ENCODE data around the gene CYSRT1.
"Not testable (repeated sequence)": the region's sequence is repeated elsewhere in the genome, so short reads cannot be mapped to it uniquely, and the experiment has no call there.

Gene CYSRT1

DNA sequence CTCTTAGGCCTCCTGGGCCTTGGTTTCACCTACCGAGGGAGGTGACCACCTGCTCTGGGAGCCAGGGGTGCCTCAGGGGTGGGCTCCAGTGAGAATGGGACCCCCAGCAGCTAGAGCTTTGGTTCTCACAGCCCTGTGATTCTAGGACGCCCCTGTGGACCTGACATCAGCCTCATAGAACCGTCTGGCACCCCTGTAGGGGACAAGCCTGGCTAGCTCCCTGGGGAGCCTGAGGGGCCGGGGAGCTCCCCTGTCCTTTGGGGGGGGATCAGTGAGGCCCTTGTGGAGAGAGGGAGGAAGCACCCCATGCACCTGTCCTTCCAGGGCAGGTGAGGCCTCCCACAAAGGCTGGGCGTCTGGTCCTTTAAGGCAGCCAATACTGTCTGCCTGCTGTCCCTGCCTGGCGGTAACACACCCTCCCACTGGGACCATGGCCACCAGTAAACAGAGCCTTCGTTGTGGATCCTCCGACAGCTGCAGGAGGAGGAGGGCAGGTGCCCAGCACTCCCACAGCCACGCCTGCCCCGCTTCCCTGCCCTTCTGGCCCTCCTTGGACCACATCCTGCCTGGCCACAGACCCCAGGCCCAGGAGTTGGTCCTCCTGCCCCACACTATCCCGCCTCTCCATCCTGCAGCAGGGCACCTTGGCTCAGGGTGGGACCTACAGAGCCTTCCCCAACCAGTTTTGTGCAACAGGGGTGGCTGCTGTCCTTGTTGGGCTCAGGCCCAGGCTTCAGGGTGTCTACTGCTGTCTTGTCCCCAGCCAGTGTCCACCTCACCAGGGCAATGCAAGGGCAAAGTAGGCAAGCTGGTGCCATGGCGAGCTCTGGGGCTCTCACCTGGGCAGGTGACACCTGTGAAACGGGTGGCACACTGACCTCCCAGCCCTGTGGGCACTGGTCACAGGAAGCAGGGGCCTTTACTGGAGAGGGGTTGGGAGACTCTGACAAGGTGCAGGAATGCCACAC, 13.1 kb downstream of the CYSRT1 start:
- DNase-seq (ENCODE audit: low read depth): no peak

DNA sequence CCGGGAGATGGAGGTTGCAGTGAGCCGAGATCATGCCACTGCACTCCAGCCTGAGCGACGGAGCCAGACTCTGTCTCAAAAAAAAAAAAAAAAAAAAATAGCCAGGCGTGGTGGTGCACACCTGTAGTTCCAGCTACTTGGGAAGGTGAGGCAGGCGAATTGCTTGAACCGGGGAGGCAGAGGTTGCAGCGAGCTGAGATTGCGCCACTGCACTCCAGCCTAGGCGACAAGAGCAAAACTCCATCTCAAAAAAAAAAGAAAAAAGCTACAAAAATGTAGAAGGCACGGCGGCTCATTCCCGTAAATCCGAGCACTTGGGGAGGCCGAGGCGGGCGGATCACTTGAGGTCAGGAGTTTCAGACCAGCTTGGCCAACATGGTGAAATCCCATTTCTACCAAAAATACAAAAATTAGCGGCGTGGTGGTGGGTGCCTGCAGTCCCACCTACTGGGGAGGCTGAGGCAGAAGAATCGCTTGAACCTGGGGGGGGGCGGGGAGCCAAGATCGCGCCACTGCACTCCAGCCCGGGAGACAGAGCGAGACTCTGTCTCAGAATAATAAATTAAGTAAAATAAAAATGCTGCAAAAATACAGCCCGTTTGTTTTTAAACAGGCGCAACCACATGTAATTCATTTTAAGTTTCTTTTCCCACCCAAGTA, 14.7 kb downstream of the CYSRT1 start:
- DNase-seq (ENCODE audit: low read depth): not testable (repeated sequence)

DNA sequence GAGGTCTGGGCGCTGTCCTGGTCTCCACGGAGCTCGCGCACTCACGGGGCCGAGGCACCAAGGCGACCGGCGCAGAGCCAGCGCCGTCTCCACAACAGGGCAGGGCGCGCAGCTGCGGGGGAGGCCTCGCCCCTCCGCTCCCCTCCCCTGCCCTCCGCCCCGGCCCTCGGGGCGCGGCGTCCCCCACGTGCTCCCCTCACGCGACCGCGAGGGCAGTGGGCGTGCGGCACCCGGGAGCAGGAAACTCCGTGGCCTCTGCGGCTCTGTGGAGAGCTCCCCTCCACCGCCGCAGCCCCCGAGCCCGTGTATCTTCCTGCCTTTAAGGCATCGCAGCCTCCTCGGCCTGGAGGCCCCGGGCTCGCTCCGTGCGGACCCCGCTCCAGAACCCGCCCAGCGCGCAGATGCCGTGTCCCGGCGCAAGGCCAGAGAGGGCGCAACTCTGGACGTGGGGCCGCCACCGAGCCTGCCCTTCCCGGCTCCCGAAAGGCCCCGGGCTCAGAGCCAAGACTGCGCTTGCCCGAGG, 15.4 kb downstream of the CYSRT1 start:
- peak; percentile 88 for DNase-seq (ENCODE audit: low read depth)

DNA sequence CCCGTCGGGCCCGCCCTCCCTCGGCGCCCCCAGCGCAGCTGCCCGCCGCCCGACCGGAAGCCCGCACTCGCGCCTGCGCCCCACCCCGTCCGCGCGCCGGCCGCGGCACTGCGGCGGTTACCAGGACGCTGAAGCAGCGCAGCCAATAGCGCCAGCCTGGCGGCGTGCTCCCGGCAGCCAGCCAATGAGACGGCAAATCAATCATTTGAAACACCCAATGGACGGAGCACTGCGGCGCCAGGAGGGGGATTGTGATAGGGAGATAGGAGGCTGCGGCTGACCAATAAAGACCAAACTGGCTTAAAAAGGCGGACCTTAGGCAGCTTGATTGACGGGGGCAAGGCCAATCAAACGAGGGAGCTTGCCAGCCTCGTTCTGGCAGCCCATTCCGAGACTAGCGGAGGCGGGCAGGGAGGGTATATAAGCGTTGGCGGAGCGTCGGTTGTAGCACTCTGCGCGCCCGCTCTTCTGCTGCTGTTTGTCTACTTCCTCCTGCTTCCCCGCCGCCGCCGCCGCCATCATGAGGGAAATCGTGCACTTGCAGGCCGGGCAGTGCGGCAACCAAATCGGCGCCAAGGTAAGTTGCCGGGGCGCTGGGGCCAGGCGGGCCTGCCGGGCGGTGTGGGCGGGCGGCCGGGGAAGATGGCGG, 16.0 kb downstream of the CYSRT1 start, which contains the start of gene TUBB4B:
TUBB4B (plus strand) TSS at position 447 of the 649 bp plus-strand sequence; CDS start at position 521, 74 bp downstream.
- DNase-seq (ENCODE audit: low read depth): peak; percentile 100

DNA sequence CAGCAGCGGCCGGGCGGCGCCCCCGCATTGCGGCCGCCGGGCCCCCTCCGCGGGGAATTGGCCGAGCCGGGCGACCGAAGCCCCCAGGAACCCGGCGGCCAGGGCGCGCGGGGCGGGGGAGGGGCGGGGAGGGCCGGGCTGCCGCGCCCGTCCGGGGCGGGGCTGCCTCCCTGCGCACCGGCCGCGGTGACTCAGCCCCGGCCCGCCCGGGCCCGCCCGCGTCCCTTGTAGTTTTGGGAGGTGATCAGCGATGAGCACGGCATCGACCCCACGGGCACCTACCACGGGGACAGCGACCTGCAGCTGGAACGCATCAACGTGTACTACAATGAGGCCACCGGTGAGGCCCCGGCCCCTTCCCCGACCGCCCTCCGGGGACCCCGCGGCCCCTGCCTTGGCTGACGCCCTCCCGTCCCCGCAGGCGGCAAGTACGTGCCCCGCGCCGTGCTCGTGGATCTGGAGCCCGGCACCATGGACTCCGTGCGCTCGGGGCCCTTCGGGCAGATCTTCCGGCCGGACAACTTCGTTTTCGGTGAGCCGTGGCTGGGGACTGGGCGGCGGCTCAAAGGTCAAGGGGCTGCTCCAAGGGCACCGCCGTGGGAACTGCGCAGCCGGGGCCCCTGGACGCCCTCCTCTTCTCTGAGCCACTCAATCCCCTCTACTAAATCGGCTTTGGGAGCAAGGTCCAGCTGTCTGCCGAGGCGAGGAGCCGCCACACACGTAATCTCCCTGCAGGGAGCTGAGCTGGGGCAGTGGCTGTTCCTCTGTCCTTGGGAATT, 16.7 kb downstream of the CYSRT1 start:
- DNase-seq (ENCODE audit: low read depth): peak; percentile 31

DNA sequence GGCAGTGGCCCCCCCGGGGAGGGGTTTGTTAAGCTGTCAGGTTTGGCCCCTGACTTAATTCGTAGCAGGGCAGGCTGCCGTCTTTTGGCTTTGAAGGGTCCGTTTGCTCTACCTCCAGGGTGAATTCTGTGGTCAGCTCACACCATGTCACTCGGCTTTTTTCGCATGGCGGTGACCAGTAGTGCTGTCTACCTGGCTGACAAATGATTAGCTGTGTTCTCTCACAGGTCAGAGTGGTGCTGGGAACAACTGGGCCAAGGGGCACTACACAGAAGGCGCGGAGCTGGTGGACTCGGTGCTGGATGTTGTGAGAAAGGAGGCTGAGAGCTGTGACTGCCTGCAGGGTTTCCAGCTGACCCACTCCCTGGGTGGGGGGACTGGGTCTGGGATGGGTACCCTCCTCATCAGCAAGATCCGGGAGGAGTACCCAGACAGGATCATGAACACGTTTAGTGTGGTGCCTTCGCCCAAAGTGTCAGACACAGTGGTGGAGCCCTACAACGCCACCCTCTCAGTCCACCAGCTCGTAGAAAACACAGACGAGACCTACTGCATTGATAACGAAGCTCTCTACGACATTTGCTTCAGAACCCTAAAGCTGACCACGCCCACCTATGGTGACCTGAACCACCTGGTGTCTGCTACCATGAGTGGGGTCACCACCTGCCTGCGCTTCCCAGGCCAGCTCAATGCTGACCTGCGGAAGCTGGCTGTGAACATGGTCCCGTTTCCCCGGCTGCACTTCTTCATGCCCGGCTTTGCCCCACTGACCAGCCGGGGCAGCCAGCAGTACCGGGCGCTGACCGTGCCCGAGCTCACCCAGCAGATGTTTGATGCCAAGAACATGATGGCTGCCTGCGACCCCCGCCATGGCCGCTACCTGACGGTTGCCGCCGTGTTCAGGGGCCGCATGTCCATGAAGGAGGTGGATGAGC, 17.6 kb downstream of the CYSRT1 start:
- DNase-seq (ENCODE audit: low read depth): no peak

DNA sequence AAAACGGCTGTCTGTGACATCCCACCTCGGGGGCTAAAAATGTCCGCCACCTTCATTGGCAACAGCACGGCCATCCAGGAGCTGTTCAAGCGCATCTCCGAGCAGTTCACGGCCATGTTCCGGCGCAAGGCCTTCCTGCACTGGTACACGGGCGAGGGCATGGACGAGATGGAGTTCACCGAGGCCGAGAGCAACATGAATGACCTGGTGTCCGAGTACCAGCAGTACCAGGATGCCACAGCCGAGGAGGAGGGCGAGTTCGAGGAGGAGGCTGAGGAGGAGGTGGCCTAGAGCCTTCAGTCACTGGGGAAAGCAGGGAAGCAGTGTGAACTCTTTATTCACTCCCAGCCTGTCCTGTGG, 18.3 kb downstream of the CYSRT1 start:
- DNase-seq (ENCODE audit: low read depth): not testable (repeated sequence)

DNA sequence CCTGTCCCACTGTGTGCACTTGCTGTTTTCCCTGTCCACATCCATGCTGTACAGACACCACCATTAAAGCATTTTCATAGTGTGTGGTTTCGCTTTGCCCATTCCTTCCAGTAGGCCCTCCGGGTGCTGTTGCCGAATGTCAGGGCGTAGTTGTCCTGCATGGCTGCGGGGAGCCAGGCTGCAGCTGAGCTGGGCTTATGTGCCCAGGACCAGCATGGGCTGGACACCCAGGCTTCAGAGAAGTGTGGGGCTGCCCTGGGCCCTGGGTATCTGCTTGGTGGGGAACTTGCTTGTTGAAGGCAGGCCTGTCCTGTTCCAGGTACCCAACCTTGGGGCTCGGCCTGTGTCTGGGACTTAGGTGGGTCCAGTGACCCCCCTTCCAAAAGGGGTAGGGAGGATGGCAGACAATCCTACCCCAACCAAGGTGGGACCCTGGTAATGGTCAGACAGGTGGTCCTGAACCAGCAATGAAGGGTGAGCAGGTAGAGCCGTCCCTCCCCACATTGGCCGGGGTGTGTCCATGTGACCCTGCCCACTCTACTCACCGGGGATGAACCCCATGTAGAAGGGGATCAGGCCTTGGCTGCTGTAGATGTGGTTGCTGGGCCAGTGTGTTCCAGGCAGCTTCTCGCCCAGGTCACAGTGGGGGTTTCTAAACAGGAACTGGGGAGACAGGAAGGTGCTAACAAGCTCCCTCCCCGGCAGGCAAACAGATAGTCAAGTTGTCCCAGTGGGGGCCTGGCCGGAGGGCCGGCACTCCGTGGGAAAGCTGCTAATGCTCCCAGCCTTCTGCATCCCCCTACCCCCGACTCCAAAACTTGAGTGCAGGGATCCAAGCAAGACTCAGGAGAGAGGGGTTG, 18.9 kb downstream of the CYSRT1 start:
- no peak for DNase-seq (ENCODE audit: low read depth)

DNA sequence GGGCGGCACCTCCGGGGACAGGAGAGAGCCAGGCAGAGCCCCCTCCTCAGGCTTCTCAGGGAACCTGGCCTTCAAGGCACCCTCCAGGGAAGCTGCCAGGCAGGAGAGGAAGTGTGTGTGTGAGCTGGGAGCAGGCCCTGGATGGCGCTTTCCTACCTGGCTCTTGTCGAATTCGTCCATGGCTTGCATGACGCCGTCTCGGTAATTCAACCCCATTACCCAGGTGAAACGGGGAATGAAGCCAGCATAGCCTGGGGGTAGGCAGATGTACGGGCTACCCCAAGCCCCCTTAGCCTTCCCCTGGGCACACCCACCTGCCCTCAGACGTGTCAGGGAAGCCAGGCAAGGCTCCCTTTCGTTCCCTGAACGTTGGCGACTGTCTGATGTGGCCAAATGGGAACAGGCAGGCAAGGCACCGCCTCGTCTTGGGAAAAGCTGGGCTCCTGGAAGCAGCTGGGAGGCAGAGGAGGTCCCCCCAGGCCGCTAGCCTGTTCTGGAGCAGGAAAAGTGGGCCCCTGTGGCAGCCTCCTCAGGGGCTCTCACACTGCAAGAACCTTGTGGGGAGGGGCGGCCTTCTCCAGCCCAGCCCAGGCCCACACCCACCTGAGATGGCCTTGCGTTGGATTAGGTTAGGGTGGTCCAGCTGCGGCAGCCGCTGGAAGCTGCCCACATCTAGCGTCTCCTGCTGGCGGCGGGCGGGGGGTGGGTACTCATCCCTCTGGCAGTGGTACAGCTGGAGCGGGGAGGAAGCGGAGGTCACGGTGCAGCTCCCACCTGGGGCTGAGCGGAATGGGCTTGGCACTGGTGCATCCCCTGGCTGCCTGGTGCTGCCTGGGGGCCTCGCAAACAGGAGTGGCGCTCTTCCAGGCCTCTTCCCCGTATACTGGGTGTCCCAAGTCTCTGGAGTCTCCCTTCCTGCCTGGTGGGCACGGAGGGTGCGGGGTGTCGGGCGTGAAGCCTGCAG, 19.8 kb downstream of the CYSRT1 start:
- no peak for DNase-seq (ENCODE audit: low read depth)

DNA sequence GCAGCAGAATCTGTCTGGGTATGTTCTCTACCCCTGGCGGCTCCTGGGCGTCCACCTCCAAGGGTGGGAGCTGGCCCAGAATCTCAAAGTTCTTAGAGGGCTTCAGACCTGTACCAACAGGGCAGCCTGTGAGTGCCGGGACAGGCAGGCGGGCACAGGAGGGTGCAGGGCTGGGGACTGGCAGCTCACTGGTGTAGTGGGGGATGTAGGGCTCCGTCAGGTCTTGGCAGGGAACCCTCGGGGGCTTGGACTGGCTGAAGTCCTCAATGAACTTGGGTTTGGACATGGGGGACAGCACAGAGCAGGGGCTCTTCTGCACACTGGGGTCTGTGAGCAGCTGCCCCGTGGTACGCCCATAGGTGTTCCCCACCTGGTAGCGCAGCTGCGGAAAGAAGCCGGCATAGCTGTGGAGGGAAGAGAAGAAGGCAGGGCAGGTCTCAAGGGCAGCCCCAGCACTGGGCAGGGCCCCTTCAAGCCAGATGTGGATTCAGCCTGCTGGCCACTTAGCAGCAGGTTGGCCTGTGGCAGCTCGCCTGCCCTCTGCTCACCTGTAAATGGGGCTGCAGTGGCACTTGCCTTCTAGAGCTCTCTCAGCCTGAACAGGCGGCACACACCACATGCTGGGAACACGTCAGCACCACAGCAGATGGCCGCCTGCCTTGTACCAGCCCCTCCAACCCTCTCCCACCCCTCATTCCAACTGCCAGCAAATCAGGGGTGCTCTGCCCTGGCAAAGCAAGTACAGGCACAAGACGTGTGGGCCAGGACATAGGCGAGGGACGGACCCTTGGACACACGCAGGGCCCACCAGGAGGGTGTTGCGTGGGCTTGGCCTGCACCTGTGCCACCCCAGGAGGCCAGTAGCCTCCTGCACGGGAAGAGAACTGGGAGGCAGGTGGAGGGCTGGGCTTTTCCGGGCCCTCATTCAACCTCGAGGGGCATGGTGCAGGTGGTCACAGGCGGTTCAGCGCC, 20.8 kb downstream of the CYSRT1 start:
- no peak for DNase-seq (ENCODE audit: low read depth)

DNA sequence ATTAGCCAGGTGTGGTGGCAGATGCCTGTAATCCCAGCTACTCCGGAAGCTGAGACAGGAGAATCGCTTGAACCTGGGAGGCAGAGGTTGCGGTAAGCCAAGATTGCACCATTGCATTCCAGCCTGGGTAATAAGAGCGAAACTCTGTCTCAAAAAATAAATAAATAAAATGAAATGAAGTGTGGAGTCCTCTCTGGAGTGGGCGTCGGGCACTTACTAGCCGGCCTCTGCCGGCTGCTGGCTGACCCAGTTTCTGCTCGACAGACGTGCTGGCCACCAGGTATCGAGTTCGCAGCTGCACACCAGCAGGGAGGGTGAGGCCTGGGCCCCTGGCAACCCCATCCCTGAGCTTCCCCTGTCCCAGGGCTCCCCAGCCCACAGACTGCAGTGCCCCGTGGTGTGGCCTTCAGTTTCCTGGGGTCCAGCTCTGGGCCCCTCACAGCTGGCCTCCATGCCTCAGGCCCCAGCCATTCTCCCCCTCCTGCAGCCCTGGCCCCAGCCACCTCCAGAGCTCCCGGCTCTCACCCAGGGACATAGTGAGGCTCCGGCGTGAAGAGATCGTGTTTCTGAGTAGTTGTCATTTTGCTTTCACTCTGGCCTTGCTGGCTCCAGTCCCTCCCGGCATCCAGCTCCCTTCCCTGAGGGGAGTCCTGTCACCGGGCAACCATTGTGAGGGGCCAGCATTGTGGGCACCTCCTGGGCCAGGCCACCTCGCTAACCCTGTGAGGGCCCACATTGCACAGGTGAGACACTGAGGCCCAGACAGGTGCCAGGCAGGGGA, 22.4 kb downstream of the CYSRT1 start:
- no peak for DNase-seq (ENCODE audit: low read depth)

DNA sequence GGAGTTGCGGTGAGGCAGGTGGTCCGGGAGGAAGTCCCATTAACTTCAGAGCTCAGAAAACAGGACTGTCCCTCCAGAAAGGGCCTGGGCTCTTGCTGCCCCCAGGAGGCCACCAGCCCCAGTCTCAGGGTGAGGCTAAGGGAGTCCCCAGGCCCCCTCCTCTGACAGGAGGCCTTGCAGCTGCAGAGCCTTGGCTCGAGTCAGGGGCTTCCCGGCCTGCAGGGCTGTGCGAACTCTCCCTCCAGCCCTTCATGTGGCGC, 22.9 kb downstream of the CYSRT1 start:
- no peak for DNase-seq (ENCODE audit: low read depth)

DNA sequence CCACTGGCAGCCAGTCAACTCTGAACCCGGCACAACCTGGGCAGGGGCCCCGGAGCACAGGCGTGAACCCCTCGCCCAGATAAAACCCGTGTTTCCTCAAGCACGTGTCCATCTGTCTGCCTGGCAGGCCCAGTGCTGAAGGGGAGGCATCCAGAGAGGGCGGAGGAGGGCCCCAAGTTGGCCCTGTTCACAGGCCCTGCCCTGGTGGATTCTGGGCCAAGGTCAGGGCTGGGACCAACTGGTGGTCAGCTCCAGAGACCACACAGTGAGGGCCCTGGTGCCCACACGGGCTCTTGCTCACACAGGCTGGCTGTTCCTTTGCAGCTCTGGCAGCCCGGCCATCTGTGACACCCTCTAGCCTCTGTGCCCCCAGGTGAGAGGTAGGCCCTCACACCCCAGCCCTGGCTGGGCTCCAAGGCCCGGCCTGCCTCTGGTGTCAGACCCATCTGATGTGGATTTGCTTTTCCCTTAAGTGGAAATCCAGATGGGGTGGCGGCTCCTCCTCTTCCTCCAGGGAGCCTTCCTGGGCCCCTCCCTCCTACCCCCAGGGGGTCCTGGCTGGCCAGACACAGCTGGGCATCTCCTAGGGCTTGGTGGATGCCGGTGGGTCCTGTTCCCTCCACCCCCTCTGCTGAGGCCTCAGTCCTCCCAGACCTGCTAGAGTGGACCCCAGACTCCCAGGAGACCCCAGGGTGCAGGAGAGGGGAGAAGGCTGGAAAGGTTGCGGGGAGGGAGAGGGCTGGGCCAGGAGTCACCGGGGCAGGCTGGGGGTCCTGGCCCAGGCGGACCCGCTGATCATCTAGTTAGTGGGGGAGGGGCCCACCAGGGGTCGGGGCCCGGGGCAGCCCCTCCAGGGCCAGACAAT, 25.6 kb downstream of the CYSRT1 start:
- DNase-seq (ENCODE audit: low read depth): no peak

DNA sequence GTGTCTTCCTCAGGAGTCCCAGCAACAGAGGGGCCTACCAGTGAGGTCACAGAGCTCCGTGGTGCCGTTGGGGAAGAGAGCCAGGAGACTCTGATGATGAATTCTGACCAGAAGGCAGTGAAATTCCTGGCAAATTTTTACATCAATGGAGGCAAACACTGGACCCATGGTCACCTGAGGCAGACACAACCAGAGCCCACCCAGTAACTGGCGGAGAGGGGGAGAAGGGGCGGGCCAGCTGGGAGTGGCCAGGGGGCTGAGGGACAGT, 26.2 kb downstream of the CYSRT1 start, which contains the start of gene STPG3:
STPG3 (plus strand) TSS at position 93 of the 268 bp plus-strand sequence; CDS start at position 94, 1 bp downstream.
- no peak for DNase-seq (ENCODE audit: low read depth)

DNA sequence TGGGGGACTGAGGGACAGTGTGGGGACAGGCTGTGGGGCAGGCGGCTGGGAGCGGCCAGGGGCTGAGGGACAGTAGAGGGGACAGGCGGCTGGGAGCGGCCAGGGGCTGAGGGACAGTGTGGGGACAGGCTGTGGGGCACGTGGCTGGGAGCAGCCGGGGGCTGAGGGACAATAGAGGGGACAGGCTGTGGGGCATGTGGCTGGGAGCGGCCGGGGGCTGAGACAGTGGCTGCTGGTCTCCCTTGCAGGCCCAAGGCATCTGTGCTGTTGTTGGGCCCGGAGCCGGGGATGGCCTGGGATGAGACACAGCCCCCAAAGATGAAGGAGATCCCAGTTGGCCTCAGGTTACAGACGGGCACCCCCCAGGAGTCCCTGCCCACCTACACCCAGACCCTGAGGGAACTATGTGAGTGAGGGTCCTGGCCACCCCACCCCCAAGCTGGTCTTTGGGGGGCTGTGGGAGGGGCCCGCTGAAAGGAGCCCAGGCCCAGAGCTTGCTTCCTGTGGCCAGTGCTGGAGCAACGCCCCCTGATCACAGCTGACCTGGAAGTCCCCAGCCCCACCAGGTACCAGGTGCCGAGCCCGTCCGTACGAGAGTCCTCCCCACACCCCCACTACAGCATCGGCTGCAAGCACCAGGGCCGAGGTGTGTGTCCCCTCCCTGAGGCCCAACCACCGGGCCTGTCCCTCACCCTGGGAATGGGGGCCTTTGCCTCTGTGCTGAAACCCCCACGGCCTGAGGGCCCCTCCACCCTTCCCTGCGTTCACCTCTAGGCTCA, 26.7 kb downstream of the CYSRT1 start:
- DNase-seq (ENCODE audit: low read depth): no peak

Measured in fibroblast of gingiva (primary cell).